Stomach (tissue), 9 donors: Measurements from ENCODE around the gene OSBPL9. TPM values are rescaled to one million over a fixed set of nuclear protein-coding genes. Genes with fewer than 3 reads are reported as not detected.

ENCODE experiments used
- DNase-seq, 2 donors: peaks; one replicate each; pipeline versions ENCODE4 v3.0.0 to v3.0.0-alpha.2; 2013 to 2019
- H3K27ac ChIP-seq, 5 donors: fragments of 200-600 bp in 4 of 5; sonication (generic) in 4 of 5; one replicate each; pipeline ENCODE4 v1.5.1; 2013 to 2019; ENCODE audit warnings: mild to moderate bottlenecking in 1 of 5, moderate library complexity in 1 of 5
- H3K27me3 ChIP-seq, 3 donors: fragments of 200-600 bp; sonication (generic); one replicate each; pipeline ENCODE4 v1.5.1; 2017 to 2019; ENCODE audit warnings: mixed run types in 1 of 3
- H3K36me3 ChIP-seq, 4 donors: fragments of 200-600 bp; sonication (generic); 1 replicate in 3 of 4; 2 replicates in 1 of 4; pipeline ENCODE4 v1.5.1; 2016 to 2019
- H3K4me1 ChIP-seq, 4 donors: fragments of 200-600 bp; sonication (generic); one replicate each; pipeline ENCODE4 v1.5.1; 2016 to 2019
- H3K4me3 ChIP-seq, 4 donors: fragments of 200-600 bp; sonication (generic) in 3 of 4; one replicate each; pipeline ENCODE4 v1.5.1; 2016 to 2019; ENCODE audit warnings: mild to moderate bottlenecking in 1 of 4
- H3K9me3 ChIP-seq, 4 donors: fragments of 200-600 bp; sonication (generic); one replicate each; pipeline ENCODE4 v1.5.1; 2016 to 2019
- CTCF ChIP-seq, 7 experiments: fragments of 450-650 bp in 4 of 7; fragments of 200-600 bp in 3 of 7; sonication (generic) in 3 of 7; IDR thresholded peaks; one replicate each; pipeline ENCODE4 v1.5.1; 2016 to 2019; ENCODE audit warnings: antibody characterized with exemption in 7 of 7, control low read depth in 2 of 7, mild to moderate bottlenecking in 1 of 7
- EP300 ChIP-seq: sonication (generic); formaldehyde crosslinking; IDR thresholded peaks from one replicate; pipeline ENCODE4 v1.6.1; 2017; ENCODE audit warnings: antibody characterized with exemption
- POLR2A ChIP-seq, 4 donors: fragments of 450-650 bp; IDR thresholded peaks; one replicate each; pipeline ENCODE4 v1.6.1; 2016; ENCODE audit warnings: antibody characterized with exemption in 4 of 4, control low read depth in 2 of 4, mild to moderate bottlenecking in 1 of 4, moderate library complexity in 1 of 4
- POLR2AphosphoS5 ChIP-seq, 3 donors: sonication (generic); formaldehyde crosslinking; IDR thresholded peaks; one replicate each; pipeline ENCODE4 v1.6.1; 2016; ENCODE audit warnings: antibody characterized with exemption in 3 of 3
- WGBS, 5 donors: extraction: QIAGEN DNeasy Blood & Tissue Kit in 3 of 5; methylation state at CpG; one replicate each; pipeline versions ENCODE4 v1.1.5 to v1.1.7; 2013 to 2018; 5-methylcytosine and 5-hydroxymethylcytosine counted together
- intact Hi-C: fragments of 100-400 bp; cut with DNase I; formaldehyde crosslinking; loops from one replicate; pipeline ENCODE4 v1.15.1; 2023; ENCODE audit warnings: low total_unique reads
- polyA plus RNA-seq, 3 donors: library from polyadenylated mRNA; stranded (reverse); fragments of 200-250 nt; gene quantifications; one replicate each; pipeline ENCODE4 v1.2.3, GENCODE V29; 2013
- total RNA-seq, 5 donors: library from RNA; depleted of rRNA; stranded (reverse); fragments of >200 nt; gene quantifications; one replicate each; pipeline versions ENCODE4 v1.1.0 to v1.2.3, GENCODE V29; 2014 to 2016
- donor health status: healthy with polysubstance abuse.
- donor health status: Bipolar disorder and iron deficiency.
- donor health status: healthy.

Gene OSBPL9
- total and polyA plus RNA-seq, 8 donors: 29.8 to 461 (median 109) TPM

- H3K4me1 ChIP-seq: peaks cover 15 to 63% (median 27%) of the 10 kb centered on the region in 4 donors
- intact Hi-C loops: no loop called here
- H3K27ac ChIP-seq: no peak overlapping the region
- H3K9me3 ChIP-seq: no peaks in the 10 kb centered on the region
- no peaks in the 10 kb centered on the region for H3K27me3 ChIP-seq
- no peak for DNase-seq
- H3K4me3 ChIP-seq: no peak overlapping the region
- peaks cover 0 to 22% (median 14%) of the 10 kb centered on the region in 4 donors for H3K36me3 ChIP-seq
- TF ChIP-seq EP300 (no peak), POLR2AphosphoS5 (IDR thresholded peaks at IDR 0.05) (no peak), POLR2A (IDR thresholded peaks at IDR 0.05) (no peak), CTCF (IDR thresholded peaks at IDR 0.05) (no peak)
These were observed 36.2 kb downstream of the OSBPL9 start for GRCh38 chr1:51653127-51653526.

GRCh38 chr1:51654000-51654399, 37.1 kb downstream of the OSBPL9 start:
- intact Hi-C loops: no loop called here
- no peak for TF ChIP-seq POLR2AphosphoS5 (IDR thresholded peaks at IDR 0.05)
- TF ChIP-seq CTCF (IDR thresholded peaks at IDR 0.05): no peak
- no peak for TF ChIP-seq POLR2A (IDR thresholded peaks at IDR 0.05)
- no peak for TF ChIP-seq EP300
- Histone ChIP-seq H3K27me3 (no peaks in the 10 kb centered on the region), H3K36me3 (peaks cover 0 to 22% (median 14%) of the 10 kb centered on the region in 4 donors), H3K4me3 (no peak overlapping the region), H3K27ac (no peak overlapping the region), H3K9me3 (no peaks in the 10 kb centered on the region), H3K4me1 (peaks cover 6 to 54% (median 21%) of the 10 kb centered on the region in 4 donors)
- DNase-seq: no peak
- WGBS, 5 donors: 48 to 74% (median 67%) methylated on average over 1 of the region's 1 CpG

GRCh38 chr1:51656374-51656773, 39.5 kb downstream of the OSBPL9 start:
- 97 to 99% (median 98%) methylated on average over 4 of the region's 4 CpGs for WGBS, 5 donors

GRCh38 chr1:51660580-51660979, 43.7 kb downstream of the OSBPL9 start:
- TF ChIP-seq POLR2AphosphoS5 (IDR thresholded peaks at IDR 0.05): no peak
- TF ChIP-seq EP300: no peak
- TF ChIP-seq CTCF (IDR thresholded peaks at IDR 0.05): no peak
- TF ChIP-seq POLR2A (IDR thresholded peaks at IDR 0.05): no peak
- Histone ChIP-seq H3K36me3 (peaks cover 0 to 10% (median 4%) of the 10 kb centered on the region in 4 donors), H3K27me3 (no peaks in the 10 kb centered on the region), H3K4me3 (no peak overlapping the region), H3K9me3 (no peaks in the 10 kb centered on the region), H3K27ac (peak overlapping the region in 1 of 5 donors; percentile 3), H3K4me1 (peaks cover 12 to 43% (median 25%) of the 10 kb centered on the region in 4 donors)
- WGBS, 5 donors: 83 to 98% (median 95%) methylated on average over 1 of the region's 1 CpG
- intact Hi-C loops: no loop called here
- no peak for DNase-seq

More at GRCh38 chr1:51656374-51656773, 39.5 kb downstream of the OSBPL9 start:
- Histone ChIP-seq H3K9me3 (no peaks in the 10 kb centered on the region), H3K4me1 (peaks cover 6 to 42% (median 15%) of the 10 kb centered on the region in 4 donors), H3K27me3 (no peaks in the 10 kb centered on the region), H3K4me3 (no peak overlapping the region), H3K27ac (no peak overlapping the region), H3K36me3 (peaks cover 0 to 22% (median 14%) of the 10 kb centered on the region in 4 donors)
- intact Hi-C loops: no loop called here
- no peak for TF ChIP-seq POLR2A (IDR thresholded peaks at IDR 0.05)
- TF ChIP-seq CTCF (IDR thresholded peaks at IDR 0.05): no peak
- DNase-seq: no peak
